CD1c-positive myeloid dendritic cell (primary cell): ENCODE results near the gene HBS1L.

Experiments used
- DNase-seq: peaks from one replicate; pipeline ENCODE4 v3.0.0-alpha.2; 2016; ENCODE audit errors: extremely low spot score

The HBS1L gene

DNA sequence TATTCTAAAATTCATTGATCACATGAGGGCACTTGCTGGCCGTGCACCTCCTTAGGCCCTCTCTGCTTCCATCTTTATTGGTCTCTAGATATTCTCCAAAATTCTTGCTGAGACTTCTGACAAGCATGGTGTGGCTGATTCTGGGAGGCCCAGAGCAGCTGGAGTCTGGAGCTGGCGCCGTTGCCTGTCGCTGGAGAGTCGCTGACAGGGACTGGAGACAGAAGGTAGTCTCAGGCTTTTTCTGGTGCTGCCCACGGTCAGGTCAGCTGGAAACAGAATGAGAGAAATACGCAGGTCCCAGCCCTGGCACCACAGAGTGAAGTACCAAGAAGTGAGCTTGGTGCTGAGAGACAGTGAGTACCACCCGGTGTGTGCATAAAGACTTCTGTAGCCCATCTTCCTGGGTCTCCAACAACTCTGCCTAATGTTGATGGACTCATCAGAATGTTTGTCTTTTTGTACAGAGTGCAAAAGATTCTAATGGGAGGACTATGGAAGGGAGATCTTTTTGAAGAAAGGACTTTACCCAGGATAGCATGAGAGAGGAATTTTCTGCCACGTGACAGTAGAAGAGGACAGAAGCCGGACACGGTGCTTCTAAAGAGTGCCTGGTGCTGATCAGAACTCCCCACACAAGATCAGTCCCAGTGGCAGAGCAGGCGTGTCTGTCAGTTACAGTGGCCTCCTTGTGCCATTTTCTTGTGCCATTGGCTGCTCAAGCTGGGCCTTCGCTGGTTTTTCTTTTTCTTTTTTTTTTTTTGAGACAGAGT lies 102.9 kb downstream of the HBS1L start:
- no peak for DNase-seq

DNA sequence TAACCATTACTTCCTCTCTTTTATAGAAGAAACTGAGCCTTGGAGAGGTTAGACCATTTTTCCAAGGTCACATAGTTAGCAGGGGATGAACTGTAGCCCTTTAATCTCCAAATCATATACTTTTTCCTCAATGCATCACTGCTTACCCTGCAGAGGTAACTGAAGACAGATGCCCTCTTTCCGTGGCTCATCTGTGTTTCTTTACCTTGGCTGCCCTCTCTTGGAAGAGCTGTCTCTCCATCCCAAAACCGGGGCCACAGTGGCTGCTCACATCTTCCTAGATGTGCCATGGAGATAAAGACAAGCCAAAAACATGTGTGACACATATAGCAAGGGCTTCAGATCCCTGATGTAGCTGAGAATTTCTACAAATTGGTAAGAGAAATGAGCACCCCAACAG lies 104.1 kb downstream of the HBS1L start:
- no peak for DNase-seq

DNA sequence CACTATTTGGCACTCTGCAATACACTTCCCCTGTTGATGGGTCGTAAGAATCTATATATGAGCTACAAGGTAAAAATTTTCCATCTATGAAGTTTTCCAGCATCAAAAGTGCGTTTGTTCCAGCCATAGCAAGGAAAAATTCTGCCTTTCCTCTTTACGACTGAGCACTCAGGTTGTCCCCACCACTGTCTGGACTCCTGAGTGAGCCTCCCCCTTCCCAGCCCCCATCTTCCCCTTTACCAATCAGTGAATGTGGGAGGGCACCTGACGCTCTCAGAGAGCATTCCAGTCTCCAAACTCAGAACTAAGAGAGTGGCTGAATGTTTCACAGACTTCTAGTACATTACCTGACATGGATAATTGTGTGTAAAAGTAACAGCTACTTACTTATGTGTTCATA lies 104.7 kb downstream of the HBS1L start, which contains the start of gene ALDH8A1:
TSS of gene ALDH8A1 (minus strand) at position 175 of the 400 bp plus-strand sequence. CDS start at position 127, 48 bp downstream.
- no peak for DNase-seq

DNA sequence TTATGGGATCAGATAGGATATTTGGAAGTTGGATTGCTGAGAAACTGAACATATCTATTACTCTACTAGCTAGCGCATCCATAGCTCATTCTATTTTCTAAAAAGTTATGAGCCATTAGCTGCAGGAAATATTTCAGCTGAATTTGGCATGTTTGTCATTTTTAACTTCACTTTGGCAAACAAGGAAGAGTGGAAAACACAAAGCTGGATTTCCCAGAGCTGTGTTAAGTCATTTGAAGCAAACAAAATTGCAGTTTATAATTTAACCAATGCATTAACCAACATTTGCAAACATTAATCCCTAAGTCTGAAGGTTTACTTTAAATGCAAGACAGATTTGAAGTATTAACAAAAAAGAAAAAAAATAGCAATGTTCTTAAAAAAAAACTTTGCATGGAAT lies 105.9 kb downstream of the HBS1L start:
- no peak for DNase-seq

DNA sequence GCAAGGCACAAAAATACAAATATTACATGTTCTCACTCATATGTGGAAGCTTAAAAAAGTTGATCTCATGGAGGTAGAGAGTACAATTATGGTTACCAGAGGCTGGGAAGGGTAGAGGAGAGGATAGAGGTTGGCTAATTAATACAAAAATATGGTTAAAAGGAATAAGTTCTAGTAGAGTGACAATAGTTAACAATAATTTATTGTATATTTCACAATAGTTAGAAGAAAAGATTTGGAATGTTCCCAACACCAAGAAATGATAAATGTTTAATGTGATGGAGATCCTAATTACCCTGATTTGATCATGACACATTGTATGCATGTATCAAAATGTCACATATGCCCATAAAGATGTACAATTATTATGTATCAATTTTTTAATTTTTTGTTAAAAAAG lies 106.5 kb downstream of the HBS1L start:
- DNase-seq: no peak

DNA sequence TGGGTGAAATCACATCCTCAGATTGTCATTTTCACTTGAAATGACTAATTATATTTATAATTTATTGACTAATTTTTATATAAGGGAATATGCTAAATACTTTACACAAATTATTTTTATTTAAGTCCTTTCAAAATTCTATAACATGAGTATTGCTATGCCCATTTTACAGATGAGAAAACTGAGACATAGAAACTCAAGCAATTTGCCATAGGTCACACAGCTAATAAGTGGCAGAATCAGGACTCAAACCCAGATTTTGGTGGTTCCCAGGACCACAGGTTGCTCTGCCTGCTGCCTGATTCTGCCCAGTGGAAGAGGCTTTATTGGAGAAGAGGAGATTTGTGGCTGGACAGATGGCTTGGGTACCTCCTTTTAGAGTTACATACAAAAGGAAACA lies 109.6 kb downstream of the HBS1L start:
- DNase-seq: no peak

DNA sequence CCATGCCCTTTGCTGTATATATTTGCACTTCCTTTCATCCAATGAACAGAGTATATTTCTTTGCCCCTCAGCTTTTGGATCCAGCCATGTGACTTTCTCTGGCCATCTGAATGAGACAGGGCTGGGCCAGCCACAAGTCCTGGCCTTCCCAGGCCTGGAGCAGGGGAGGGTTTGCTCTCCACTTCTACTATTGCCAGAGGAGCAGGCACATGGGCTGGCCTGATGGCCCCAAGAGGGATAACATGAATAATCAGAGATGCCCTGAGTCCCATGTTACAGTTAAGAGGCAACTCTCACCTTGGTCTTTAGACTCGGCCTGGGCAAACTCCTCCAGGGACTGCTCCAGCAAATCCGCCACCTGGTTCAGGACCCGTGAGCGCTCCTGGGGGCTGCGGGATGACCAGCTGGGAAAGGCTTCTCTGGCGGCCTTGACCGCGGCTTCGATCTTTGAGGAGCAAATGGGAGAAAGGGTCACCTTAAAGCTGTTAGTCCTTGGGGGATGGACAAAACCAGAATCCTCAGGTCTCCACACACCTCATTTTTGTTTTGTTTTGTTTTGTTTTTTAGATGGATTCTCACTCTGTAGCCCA lies 111.0 kb downstream of the HBS1L start:
- DNase-seq: no peak

DNA sequence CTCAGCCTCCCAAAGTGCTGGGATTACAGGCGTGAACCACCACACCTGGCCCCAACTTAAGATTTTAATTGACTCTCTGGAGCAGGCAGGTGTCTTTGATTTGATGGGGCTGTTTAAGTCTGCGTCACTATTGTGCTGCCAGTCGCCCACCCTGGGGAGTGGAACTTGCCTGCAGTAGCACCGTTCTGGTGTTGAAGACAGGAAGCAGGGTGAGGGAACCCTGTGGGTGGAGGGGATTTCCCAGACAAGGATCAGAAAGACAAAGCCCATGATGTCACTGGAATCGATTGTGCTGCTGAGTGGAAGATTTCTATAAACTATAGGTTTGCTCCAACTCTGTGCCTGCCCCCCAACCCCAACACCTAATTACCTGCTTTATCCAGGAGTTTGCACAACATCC lies 115.7 kb downstream of the HBS1L start:
- peak; percentile 18 for DNase-seq

DNA sequence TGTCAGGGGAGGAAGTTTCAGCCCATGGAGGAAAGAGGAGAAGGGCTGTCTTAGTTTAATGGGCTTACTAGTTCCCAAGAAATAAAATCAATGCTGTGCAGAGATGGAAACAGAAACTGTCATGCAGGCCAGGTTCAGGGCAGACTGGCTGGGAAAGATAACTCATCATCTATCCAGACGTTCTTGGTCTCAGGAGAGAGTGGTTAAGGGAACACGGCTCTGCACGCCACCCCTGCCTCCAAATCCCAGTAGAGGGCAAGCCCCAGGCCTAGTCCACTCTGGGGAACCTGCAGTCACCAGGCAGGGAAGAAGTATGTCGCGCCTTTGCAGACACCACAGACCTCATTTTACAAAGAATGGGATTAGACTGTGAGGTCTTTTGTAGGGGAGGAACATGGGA lies 117.2 kb downstream of the HBS1L start:
- no peak for DNase-seq

DNA sequence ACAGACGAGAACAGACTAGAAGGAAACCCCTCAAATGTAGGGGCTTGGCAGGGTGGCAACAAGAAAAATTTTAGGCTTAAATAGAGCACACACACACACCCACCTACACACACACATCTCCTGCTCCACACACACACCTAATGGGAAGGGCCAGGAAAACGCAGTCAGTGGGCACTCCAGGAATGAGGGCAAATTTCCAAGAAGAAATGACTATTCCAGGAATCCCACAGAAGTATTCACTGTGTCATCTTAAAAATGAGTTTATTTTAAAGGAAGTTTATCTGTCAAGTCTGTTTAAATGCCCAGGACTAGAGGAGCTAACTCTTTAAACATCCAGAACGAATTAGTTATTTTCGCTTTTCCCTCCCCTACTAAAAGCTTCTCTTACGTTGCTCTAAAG lies 117.7 kb downstream of the HBS1L start:
- no peak for DNase-seq

DNA sequence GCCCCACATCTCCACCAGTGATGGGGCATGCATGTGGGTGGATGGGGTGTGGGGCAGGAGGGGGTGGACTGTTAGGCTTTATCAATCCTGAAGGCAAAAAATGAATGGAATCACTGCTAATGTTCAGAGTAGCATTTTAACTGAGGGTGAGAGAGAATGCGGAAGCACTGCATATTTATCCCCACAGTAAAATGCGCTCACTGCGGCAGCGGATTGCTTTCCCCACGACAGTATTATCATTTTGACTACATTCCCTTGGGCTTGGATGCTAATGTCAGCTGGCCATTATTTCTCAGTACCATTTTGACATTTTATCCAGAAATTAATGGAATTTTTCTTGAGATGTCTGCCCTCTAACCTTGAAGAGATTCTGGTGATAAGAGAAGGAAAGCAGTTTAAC lies 118.1 kb downstream of the HBS1L start:
- no peak for DNase-seq

DNA sequence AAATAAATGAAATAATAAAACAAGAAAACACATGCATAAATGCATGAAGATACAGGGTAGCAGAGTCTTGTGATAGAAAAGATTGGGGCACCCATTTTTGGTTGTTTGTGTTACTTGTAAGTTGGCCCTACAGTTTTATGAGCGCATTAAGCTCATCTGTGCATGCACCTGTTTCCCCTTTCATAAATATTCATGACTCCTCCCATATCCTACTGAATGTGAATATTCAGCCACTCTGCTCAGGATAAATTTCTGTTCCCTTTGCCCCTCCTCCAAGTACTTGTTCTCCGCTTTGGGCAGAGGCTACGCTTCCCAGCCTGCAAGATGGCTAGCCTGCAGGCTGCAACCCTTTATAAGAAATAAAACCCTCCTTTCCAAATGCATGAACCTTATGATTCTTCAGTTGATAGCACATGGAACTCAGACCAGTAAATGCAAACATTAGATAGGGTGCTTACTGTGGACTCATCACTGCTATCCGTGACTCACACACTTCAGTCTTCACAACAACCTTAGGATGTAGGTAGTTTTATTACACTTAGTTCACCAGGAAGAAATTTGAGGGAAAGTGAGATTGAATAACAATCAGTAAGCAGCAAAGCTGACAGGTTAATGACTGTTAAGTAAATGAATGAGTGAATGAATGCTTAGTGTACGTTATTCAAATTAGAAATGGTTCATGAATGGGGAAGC lies 119.7 kb downstream of the HBS1L start:
- no peak for DNase-seq

DNA sequence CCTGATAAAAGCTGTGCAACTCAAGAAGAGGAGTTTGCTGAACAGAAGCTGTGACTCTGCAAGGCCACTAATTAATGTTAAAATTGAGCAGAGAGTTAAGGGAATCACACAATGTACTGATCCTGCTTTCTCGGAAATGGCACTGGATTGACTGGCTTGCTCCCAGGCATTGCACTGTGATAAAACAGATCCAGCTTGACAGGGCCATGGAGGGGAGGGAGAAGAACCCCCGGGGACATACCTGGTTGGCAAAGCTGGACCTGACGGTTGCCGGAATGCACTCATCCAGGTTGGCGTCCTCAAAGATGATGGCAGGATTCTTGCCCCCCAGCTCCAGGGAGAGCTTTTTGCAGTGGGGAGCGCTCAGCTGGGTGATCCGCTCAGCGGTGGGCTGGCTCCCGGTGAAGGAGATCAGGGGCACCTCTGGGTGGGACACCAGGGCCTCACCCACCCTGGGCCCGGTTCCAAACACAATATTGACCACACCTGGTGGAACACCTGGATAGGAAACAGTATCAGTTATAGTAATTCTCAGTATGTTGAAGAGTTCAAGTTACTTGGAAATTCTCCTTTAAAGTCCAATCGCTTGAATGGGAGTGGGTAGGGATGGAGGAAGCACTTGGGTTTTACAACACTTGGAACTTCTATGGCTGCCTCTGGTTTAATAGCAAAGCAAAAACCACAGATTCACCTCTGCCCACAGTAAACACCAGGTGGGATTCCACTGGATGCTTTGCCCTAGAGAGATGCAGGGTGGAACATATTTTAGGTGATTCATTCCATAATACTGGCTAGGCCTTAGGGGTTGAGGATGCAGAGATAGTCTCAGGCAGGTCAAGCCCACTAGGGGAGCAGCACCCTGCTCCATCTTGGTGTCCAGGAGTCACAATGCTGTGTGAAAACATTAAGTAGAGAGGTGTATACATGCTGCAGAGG lies 121.8 kb downstream of the HBS1L start:
- no peak for DNase-seq

DNA sequence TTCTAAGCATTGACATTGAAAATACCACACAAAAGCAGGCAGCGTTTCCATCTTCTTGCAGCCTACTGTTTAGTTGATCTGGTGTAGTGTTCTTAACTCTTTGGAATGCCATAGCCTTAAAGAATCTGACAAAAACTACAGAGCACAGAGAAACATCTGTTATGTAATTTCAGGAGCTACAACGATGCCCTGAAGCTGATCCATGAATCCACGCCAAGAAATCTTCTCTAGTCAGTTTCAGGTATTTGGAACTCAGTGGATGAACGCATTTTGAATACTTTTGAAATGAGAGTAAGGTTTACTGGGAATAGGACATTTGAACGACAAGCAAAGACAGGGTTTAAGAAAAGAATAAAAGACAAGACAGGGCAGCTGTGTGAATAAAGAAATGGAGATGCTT lies 122.5 kb downstream of the HBS1L start:
- no peak for DNase-seq

DNA sequence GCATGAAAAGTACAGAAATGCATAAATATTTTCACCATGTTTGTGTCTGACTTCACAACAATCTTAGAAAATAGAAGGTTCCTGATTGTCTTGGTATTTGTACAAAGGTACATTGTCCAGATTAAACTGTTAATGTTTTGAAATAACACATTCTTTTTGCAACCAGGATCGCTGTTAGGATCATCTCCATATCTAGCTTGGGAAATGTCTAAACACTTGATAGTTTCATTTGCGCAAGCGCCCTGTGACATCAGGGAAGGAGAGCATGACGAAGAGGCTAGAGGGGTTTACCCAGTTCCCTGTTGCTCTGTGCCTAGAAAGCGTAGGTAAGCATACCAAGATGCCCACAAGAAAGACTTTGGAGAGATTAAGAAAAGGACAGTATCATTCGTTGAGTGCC lies 124.2 kb downstream of the HBS1L start:
- DNase-seq: no peak

DNA sequence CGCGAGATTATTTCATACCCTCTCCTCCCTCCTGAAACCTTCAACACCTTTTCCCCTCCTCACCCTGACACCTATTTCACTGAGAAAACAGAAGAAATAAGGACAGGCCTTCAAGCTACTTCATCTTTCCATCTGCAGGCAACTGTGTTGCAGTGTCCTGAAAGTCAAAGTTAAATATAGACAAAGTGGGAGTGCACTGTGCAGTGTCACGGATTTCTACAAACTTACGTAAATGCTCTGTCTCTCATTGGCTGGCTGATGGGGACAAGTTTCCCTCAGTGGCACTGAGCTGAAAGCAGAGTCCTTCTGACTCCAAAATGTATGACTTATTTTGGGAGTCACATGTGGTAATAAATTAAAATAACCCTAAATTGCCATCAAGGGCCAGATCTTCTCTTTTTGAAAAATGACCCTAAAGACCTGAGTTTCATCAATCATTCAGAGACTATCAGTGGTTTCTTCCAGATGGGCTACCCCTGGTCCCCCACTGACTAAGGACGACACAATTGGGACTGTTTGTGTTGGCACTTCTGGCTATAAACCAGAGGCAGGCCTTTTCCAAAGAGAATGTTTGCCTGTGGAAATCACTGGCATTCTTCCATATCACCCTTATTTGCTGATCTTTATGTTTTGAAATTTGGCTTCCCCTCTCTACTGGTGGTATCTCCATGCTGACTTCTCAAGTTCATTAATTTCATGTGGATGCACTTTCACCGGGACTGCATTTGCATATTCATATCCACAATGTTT lies 126.3 kb downstream of the HBS1L start:
- no peak for DNase-seq

DNA sequence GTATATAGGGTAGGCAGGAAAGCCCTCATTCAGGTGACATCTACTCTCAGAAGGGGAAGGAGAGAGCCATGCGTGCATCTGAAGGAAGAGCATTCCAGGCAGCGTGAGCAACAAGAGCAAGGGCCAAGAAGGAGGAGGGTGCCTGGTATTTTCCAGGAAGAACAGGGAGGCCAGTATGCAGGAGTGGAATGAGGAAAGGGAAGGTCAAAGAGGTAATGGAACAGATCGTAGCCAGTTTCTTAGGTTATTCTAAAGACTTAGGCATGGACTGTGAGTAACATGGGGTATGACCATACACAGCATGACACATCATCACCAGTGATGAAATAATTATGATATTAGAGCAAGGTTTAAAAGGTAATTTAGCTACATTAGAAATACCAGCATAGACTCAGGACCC lies 128.8 kb downstream of the HBS1L start:
- no peak for DNase-seq

DNA sequence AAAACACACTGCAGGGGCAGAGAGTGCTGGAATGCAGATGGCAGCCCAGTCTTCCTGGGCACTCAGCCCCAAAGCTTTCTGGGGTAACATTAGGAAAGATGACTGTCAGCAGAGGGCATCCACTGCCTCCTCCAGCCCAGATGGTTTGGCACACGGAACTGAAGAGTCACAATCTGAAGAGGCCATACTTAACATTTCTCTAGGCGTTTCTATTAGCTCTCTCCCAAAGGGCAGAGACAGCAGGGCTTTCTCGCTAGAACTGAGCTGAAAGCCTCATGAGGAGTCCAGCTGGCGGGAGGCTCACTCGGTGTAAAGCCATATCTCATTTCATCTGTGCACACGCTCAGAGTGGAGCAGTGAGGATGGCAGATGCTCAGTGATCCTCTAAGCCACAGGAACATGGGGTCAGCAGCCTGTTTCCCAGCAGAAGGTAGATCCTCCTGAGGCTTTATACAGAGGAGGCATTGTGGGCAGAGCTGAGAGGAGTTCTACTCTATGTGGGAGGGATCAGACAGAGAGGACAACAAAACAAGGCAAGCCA lies 132.8 kb downstream of the HBS1L start:
- no peak for DNase-seq

DNA sequence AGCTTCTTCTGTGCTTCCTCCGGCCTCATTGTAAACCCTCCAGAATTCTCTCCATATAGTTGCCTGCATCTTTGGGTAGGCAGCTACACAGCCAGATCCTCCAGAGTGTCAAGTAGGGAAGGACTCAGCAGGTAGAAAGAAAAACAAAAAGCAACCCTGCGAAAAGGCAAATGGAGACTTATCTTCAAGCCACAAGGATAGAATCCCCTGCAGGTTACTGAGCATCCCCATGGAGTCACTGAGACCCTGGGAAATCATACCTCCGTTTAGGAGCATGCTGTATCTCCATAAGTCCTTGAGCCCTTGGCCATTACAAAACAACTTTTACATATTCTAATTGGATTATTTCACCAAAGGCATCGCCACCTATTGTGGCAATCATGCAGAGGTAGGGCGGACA lies 133.3 kb downstream of the HBS1L start:
- no peak for DNase-seq

DNA sequence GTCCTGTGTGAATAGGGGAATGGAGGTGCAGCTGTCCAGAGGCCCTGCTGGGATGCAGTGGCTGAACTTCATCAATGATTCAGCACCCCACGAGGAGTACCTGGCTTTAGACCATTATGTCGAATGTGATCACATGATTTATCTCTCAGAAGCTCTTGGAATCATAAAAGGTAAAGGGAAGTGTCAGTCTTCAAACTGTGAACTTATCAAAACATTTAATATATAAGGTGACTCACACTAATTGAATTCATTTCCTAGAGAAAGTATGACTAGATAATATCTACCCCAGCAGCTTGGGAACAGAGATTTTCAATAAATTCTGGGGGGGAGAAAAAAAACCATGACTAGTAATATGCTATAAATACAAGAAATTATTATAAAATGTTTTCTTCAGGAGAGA lies 134.2 kb downstream of the HBS1L start:
- DNase-seq: no peak

DNA sequence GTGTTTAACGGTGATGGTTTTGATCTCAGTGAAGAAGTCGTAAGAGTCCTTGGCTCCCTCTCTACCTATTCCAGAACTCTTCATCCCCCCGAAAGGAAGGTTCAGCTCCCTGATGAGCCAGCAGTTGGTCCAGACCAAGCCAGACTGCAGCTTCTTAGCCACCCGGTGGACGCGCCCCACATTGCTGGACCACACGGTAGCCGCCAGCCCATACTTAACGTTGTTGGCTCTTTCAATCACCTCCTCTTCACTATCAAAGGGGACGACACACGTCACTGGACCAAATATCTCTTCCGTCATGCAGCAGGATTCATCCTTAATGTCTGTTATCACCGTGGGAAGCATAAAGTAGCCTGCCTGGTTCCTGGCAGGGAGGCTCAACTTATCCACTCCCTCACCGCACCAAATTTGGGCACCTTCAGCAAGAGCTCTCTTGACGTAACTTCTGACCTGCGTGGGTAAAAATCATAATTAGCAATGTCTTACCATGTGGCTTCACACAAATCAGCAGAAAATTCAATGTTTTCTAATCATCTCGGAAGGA lies 136.1 kb downstream of the HBS1L start:
- no peak for DNase-seq
